Fibroblast of lung (primary cell): Measurements from ENCODE around the gene VWA3B.

Experiments used
- EZH2 ChIP-seq: IDR thresholded peaks from 2 replicates; pipeline ENCODE4 v1.5.1; 2012; ENCODE audit warnings: low read length, control low read depth, mild to moderate bottlenecking; ENCODE audit errors: missing control alignments
- TF ChIP-seq, protein P1 (sequence below), 2 donors: IDR thresholded peaks in 1 of 2; conservative IDR thresholded peaks in 1 of 2; 1 replicate in 1 of 2; 2 replicates in 1 of 2; pipeline ENCODE4 v1.5.1; 2011 to 2012; ENCODE audit warnings: low read length in 2 of 2, control low read depth in 1 of 2, inconsistent platforms in 1 of 2, low read depth in 1 of 2, mild to moderate bottlenecking in 1 of 2

DNA sequence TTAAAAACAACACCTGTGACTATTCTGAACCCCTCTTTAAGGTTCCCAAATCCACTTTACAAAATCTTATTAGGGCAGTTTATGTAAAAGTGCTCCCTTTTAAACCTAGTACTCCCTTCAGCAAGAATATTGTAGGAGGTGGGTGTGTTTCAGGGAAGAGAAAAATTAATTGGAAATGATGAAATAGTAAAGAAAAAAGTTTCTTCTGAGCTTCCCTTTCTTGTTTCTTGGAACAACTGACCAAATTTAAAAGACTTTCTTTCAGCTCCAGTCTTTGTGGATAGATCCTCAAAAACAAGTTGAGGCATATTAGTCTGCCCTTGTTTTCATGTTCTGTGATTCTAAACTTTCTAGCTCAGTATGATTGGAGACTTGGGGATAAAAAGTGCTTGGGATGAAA, 3.0 kb downstream of the VWA3B start:
- TF ChIP-seq, protein P1, sequence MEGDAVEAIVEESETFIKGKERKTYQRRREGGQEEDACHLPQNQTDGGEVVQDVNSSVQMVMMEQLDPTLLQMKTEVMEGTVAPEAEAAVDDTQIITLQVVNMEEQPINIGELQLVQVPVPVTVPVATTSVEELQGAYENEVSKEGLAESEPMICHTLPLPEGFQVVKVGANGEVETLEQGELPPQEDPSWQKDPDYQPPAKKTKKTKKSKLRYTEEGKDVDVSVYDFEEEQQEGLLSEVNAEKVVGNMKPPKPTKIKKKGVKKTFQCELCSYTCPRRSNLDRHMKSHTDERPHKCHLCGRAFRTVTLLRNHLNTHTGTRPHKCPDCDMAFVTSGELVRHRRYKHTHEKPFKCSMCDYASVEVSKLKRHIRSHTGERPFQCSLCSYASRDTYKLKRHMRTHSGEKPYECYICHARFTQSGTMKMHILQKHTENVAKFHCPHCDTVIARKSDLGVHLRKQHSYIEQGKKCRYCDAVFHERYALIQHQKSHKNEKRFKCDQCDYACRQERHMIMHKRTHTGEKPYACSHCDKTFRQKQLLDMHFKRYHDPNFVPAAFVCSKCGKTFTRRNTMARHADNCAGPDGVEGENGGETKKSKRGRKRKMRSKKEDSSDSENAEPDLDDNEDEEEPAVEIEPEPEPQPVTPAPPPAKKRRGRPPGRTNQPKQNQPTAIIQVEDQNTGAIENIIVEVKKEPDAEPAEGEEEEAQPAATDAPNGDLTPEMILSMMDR (conservative IDR thresholded peaks at IDR 0.05 in 1 of 2, IDR thresholded peaks at IDR 0.05 in 1 of 2; ENCODE audit: low read depth in 1 of 2, low read length in 2 of 2): no peak
- no peak for TF ChIP-seq EZH2
